Vagina (tissue), 2 donors: ENCODE data around the gene UBE3D.

Experiments
- CTCF ChIP-seq, 3 experiments: fragments of 450-650 bp in 2 of 3; fragments of 200-600 bp in 1 of 3; sonication (generic) in 1 of 3; IDR thresholded peaks; one replicate each; pipeline ENCODE4 v1.5.1; 2017 to 2019; ENCODE audit warnings: antibody characterized with exemption in 3 of 3, mild to moderate bottlenecking in 2 of 3, moderate library complexity in 2 of 3
- POLR2A ChIP-seq, 2 donors: fragments of 450-650 bp; IDR thresholded peaks; one replicate each; pipeline ENCODE4 v1.6.1; 2017; ENCODE audit warnings: antibody characterized with exemption in 2 of 2, mild to moderate bottlenecking in 2 of 2, moderate library complexity in 2 of 2

GRCh38 chr6:83038246-83038645 lies 27.4 kb downstream of the UBE3D start:
- TF ChIP-seq CTCF (IDR thresholded peaks at IDR 0.05): no peak
- no peak for TF ChIP-seq POLR2A (IDR thresholded peaks at IDR 0.05)
